GM12892 (cell line): ENCODE results near the gene LITAF.

Experiments
- POLR2A ChIP-seq: IDR thresholded peaks from 2 replicates; pipeline ENCODE4 v1.6.1; 2011; ENCODE audit warnings: low read depth, low read length, control low read depth
- POLR2AphosphoS5 ChIP-seq: IDR thresholded peaks from 2 replicates; pipeline ENCODE4 v1.6.1; 2011; ENCODE audit warnings: low read depth, low read length, control low read depth
- TAF1 ChIP-seq: IDR thresholded peaks from 2 replicates; pipeline ENCODE4 v1.6.1; 2011; ENCODE audit warnings: low read depth, mild to moderate bottlenecking, control low read depth, low read length, borderline replicate concordance

DNA sequence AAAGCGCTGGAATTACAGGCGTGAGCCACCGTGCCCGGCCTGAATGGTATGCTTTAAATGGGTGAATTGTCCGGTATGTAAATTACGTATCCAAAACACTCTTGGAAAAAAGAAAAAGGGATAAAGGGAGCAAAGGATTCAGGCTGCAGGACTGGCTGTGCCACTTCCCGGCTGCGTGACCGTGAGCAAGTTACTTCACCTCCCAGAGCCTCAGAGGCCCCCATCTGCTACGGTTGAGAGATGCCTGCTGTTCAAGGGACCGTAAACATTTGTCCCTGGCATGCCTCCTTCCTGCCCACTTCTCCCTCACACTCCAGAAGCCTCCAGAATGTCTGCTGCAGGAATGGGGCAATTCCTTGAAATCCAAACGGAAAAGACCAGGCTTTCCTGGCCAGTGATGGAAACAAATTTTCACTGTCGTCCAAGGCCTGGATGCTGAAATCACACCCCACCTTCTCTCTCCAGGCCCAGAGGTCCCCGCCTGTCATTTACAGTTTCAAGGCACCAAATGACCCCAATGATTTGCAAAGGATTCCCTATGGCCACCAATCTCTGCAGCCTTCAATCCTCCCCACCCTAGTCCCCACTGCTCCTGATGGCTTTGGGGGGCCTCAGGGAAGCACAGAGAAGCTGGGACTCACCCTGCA lies 22.9 kb upstream of the LITAF start:
- TF ChIP-seq POLR2A (no peak), TAF1 (no peak), POLR2AphosphoS5 (no peak)
